ENCODE data around the gene SEZ6L2.

The SEZ6L2 gene

GRCh38 chr16:29907973-29908372, 8.6 kb upstream of the SEZ6L2 start:
- H3K4me1 ChIP-seq (ENCODE audit: control insufficient read depth, insufficient read depth, low read length), result no peaks in the 10 kb centered on the region
- H3K9ac ChIP-seq (ENCODE audit: low read length), result no peak overlapping the region

DNA sequence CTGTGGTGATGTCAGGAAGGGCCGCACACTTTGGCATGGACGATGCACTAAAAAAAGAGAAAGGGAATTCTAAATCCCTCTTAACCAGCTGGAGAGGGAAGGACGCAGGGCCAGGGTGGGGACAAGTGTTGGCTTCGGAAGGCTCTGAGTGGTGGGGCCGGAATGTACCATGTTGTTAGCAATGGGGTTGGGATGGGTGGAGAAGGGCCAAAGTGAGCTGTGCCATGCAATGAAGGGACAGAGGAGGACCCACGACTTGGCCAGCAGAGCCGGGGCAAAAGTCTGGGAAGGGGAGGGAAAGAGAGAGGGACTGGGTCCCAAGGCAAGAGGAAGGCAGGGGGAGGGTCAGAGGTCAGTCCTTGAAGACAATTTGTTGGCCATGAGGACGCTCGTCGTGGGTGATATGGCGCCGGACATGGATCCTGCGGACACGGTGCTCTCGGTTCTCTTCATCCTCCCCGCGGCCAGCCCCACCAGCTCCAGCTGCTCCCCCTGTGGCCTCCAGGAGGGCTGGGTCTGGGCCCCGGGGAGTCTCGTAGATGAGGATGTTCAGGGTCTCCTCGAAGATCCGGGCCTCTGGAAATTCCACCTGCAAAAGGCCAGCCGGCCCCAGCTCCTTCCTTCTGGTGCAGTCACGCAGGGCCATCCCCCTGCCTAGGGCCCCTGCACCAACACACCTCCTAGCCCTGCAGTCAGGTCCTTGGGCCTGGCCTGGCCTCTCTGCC, 7.3 kb upstream of the SEZ6L2 start:
- no peaks in the 10 kb centered on the region for H3K36me3 ChIP-seq (ENCODE audit: control insufficient read depth, insufficient read depth, low read length)
- H3K9ac ChIP-seq (ENCODE audit: low read length), result no peak overlapping the region
- no peak overlapping the region for H3K4me3 ChIP-seq (ENCODE audit: low read length)
- H3K27me3 ChIP-seq (ENCODE audit: control insufficient read depth, insufficient read depth, low read length), result no peaks in the 10 kb centered on the region
- H3K4me1 ChIP-seq (ENCODE audit: control insufficient read depth, insufficient read depth, low read length), result peaks cover under 1% of the 10 kb centered on the region
- H3K9me3 ChIP-seq (ENCODE audit: control insufficient read depth, low read length), result no peaks in the 10 kb centered on the region

More at GRCh38 chr16:29907973-29908372, 8.6 kb upstream of the SEZ6L2 start:
- H3K36me3 ChIP-seq (ENCODE audit: control insufficient read depth, insufficient read depth, low read length), result no peaks in the 10 kb centered on the region
- no peak overlapping the region for H3K4me3 ChIP-seq (ENCODE audit: low read length)
- H3K9me3 ChIP-seq (ENCODE audit: control insufficient read depth, low read length), result no peaks in the 10 kb centered on the region
- H3K27me3 ChIP-seq (ENCODE audit: control insufficient read depth, insufficient read depth, low read length), result no peaks in the 10 kb centered on the region

DNA sequence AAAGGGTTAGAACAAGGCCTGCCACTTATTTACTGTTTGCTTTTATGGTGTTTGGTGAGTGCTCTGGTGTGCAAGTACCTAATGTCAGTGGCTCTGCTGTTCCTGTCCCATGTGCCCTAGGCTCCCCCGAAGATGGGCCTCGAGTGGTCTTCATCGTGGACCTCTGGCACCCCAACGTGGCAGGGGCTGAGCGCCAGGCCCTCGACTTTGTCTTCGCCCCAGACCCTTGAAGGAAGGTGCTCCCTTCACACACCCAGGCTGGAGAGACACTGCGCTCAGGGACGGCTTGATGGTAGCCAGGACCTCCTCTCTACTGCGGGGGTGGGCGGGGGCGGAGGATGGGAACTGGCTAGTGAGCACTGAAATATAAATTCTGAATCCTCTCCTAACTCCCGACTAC, 6.3 kb upstream of the SEZ6L2 start:
- Histone ChIP-seq H3K27me3 (ENCODE audit: control insufficient read depth, insufficient read depth, low read length) (no peaks in the 10 kb centered on the region), H3K9ac (ENCODE audit: low read length) (no peak overlapping the region), H3K9me3 (ENCODE audit: control insufficient read depth, low read length) (no peaks in the 10 kb centered on the region), H3K36me3 (ENCODE audit: control insufficient read depth, insufficient read depth, low read length) (no peaks in the 10 kb centered on the region), H3K4me3 (ENCODE audit: low read length) (no peak overlapping the region), H3K4me1 (ENCODE audit: control insufficient read depth, insufficient read depth, low read length) (peaks cover 9% of the 10 kb centered on the region)

GRCh38 chr16:29904947-29905346, 5.6 kb upstream of the SEZ6L2 start:
- no peaks in the 10 kb centered on the region for H3K36me3 ChIP-seq (ENCODE audit: control insufficient read depth, insufficient read depth, low read length)
- no peaks in the 10 kb centered on the region for H3K9me3 ChIP-seq (ENCODE audit: control insufficient read depth, low read length)
- H3K9ac ChIP-seq (ENCODE audit: low read length), result no peak overlapping the region
- H3K27me3 ChIP-seq (ENCODE audit: control insufficient read depth, insufficient read depth, low read length), result no peaks in the 10 kb centered on the region
- peaks cover 13% of the 10 kb centered on the region for H3K4me1 ChIP-seq (ENCODE audit: control insufficient read depth, insufficient read depth, low read length)
- H3K4me3 ChIP-seq (ENCODE audit: low read length), result no peak overlapping the region

DNA sequence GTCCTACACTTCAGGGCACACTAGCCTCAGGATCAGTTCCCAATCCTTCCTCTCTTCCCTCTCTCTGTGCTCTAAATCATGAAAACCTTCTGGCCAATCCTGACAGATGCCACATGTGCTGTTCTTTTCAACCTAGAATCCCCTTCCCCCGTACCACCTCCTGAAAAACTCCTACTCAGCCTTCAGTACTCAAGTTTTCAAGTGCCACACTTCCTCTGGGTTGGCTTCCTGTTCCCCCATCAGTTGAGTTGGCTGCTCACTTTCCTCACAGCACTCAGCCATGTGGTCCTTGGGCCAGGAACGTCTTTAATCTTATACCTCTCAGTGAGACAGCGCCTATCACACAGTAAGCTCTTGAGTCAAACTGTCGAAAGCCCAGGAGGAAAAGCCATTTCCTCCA, 4.2 kb upstream of the SEZ6L2 start:
- Histone ChIP-seq H3K27me3 (ENCODE audit: control insufficient read depth, insufficient read depth, low read length) (peaks cover 2% of the 10 kb centered on the region), H3K36me3 (ENCODE audit: control insufficient read depth, insufficient read depth, low read length) (no peaks in the 10 kb centered on the region), H3K4me3 (ENCODE audit: low read length) (no peak overlapping the region), H3K9me3 (ENCODE audit: control insufficient read depth, low read length) (no peaks in the 10 kb centered on the region), H3K9ac (ENCODE audit: low read length) (no peak overlapping the region), H3K4me1 (ENCODE audit: control insufficient read depth, insufficient read depth, low read length) (peaks cover 19% of the 10 kb centered on the region)

DNA sequence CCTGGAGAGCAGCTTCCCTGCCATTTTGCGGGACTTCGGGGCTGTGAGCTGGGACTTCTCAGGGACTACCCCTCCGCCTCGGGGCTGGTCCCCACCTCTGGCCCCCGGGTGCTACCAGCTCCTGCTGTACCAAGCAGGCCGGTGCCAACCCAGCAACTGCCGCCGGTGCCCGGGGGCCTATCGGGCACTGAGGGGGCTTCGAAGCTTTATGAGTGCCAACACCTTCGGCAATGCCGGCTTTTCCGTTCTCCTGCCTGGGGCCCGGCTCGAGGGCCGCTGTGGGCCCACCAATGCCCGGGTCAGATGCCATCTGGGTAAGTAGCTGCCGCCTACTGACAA, 2.2 kb upstream of the SEZ6L2 start:
- peak overlapping the region; percentile 74 for H3K9ac ChIP-seq (ENCODE audit: low read length)
- peaks cover 13% of the 10 kb centered on the region for H3K27me3 ChIP-seq (ENCODE audit: control insufficient read depth, insufficient read depth, low read length)
- no peaks in the 10 kb centered on the region for H3K36me3 ChIP-seq (ENCODE audit: control insufficient read depth, insufficient read depth, low read length)
- H3K4me3 ChIP-seq (ENCODE audit: low read length), result no peak overlapping the region
- H3K4me1 ChIP-seq (ENCODE audit: control insufficient read depth, insufficient read depth, low read length), result peaks cover 19% of the 10 kb centered on the region
- no peaks in the 10 kb centered on the region for H3K9me3 ChIP-seq (ENCODE audit: control insufficient read depth, low read length)

GRCh38 chr16:29900888-29901606, 1.7 kb upstream of the SEZ6L2 start:
- Histone ChIP-seq H3K36me3 (ENCODE audit: control insufficient read depth, insufficient read depth, low read length) (no peaks in the 10 kb centered on the region), H3K9ac (ENCODE audit: low read length) (peak overlapping the region; percentile 74), H3K4me3 (ENCODE audit: low read length) (peak overlapping the region; percentile 71), H3K9me3 (ENCODE audit: control insufficient read depth, low read length) (no peaks in the 10 kb centered on the region), H3K4me1 (ENCODE audit: control insufficient read depth, insufficient read depth, low read length) (peaks cover 19% of the 10 kb centered on the region), H3K27me3 (ENCODE audit: control insufficient read depth, insufficient read depth, low read length) (peaks cover 13% of the 10 kb centered on the region)

- Histone ChIP-seq H3K27me3 (ENCODE audit: control insufficient read depth, insufficient read depth, low read length) (peaks cover 13% of the 10 kb centered on the region), H3K9ac (ENCODE audit: low read length) (peak within 1 kb of the TSS; percentile 74), H3K4me3 (ENCODE audit: low read length) (peak within 1 kb of the TSS; percentile 71), H3K9me3 (ENCODE audit: control insufficient read depth, low read length) (no peaks in the 10 kb centered on the region), H3K36me3 (ENCODE audit: control insufficient read depth, insufficient read depth, low read length) (no peaks in the 10 kb centered on the region), H3K4me1 (ENCODE audit: control insufficient read depth, insufficient read depth, low read length) (peaks cover 19% of the 10 kb centered on the region)
Observed at GRCh38 chr16:29900102-29900887, 945 bp upstream of the SEZ6L2 start, which contains the start of gene ASPHD1. ASPHD1 (plus strand) TSS chr16:29900488; CDS start chr16:29900972, 484 bp downstream.

- Histone ChIP-seq H3K36me3 (ENCODE audit: control insufficient read depth, insufficient read depth, low read length) (no peaks in the 10 kb centered on the region), H3K27me3 (ENCODE audit: control insufficient read depth, insufficient read depth, low read length) (peaks cover 13% of the 10 kb centered on the region)
Observed at GRCh38 chr16:29898804-29899515, 390 bp downstream of the SEZ6L2 start.

DNA sequence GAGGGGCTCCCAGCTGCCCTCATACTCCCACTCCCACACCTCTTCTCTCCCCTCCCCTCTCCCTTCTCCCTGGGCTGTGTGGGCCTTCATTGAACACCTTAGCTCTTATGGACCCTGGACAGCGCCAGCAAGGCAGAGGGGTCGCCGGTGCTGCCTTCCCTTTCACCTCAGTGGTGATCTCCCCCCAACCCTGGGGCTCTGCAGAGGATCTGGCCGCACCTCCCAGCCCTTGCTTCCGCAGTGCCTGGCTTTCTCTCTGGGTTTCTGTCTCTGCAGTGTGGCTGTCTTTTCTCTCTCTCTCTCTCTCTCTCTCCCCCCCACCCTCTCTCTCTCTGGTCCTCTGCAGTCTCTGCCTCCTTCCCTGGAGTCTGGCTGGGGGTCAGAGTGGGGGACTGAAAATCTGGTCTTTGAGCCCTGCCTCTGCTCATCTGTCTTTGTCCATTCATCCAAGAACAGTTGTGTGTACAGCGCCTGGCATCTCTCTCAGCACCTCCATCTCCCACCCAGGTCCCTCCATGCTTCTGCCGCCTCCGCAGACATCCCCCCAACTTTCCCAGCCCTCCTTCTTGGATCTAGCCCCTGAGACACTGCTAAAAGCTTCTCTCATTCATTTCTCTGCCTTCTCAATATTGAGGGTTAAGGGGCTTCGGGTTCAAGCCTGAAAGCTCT, 1.1 kb downstream of the SEZ6L2 start:
- Histone ChIP-seq H3K27me3 (ENCODE audit: control insufficient read depth, insufficient read depth, low read length) (peaks cover 13% of the 10 kb centered on the region), H3K9ac (ENCODE audit: low read length) (peak overlapping the region; percentile 64), H3K36me3 (ENCODE audit: control insufficient read depth, insufficient read depth, low read length) (no peaks in the 10 kb centered on the region), H3K4me3 (ENCODE audit: low read length) (no peak overlapping the region), H3K9me3 (ENCODE audit: control insufficient read depth, low read length) (no peaks in the 10 kb centered on the region), H3K4me1 (ENCODE audit: control insufficient read depth, insufficient read depth, low read length) (peaks cover 19% of the 10 kb centered on the region)

More at GRCh38 chr16:29898804-29899515, 390 bp downstream of the SEZ6L2 start:
- H3K9me3 ChIP-seq (ENCODE audit: control insufficient read depth, low read length), result no peaks in the 10 kb centered on the region
- H3K4me1 ChIP-seq (ENCODE audit: control insufficient read depth, insufficient read depth, low read length), result peaks cover 19% of the 10 kb centered on the region
- peak overlapping the region; percentile 64 for H3K9ac ChIP-seq (ENCODE audit: low read length)
- no peak overlapping the region for H3K4me3 ChIP-seq (ENCODE audit: low read length)

DNA sequence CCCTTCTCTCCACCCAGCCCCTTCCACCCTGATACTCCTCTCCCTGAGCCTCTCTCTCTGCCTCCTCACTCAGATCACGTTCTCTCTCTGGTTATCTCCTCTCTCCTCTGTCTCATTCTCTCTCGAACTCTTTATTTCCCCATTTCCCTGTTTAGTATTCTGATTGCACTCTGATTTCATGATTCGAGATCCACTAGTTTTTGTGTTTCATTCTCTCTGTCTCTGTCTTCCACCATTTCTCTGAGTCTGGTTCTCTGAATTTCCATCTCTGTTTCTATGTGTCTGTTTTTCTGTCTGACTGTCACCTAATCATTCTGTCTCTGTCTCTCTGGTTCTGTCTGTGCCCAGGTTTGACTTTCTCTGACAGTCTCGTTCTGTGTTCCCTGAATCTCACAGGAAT, 2.0 kb downstream of the SEZ6L2 start:
- peaks cover 13% of the 10 kb centered on the region for H3K27me3 ChIP-seq (ENCODE audit: control insufficient read depth, insufficient read depth, low read length)
- H3K4me3 ChIP-seq (ENCODE audit: low read length), result no peak overlapping the region
- H3K36me3 ChIP-seq (ENCODE audit: control insufficient read depth, insufficient read depth, low read length), result no peaks in the 10 kb centered on the region
- H3K9ac ChIP-seq (ENCODE audit: low read length), result no peak overlapping the region
- H3K9me3 ChIP-seq (ENCODE audit: control insufficient read depth, low read length), result no peaks in the 10 kb centered on the region
- H3K4me1 ChIP-seq (ENCODE audit: control insufficient read depth, insufficient read depth, low read length), result peaks cover 19% of the 10 kb centered on the region
